Measurements from ENCODE around the gene RFX3. TPM values are rescaled to one million over a fixed set of nuclear protein-coding genes. Genes with fewer than 3 reads are reported as not detected.
A peak's percentile ranks its signal among the peaks of the same experiment; 100 is the strongest.

Gene RFX3
- total RNA-seq, 2 donors from 2014 or later, result 10.9 to 15.5 TPM

- Histone ChIP-seq H3K36me3 (no peaks in the 10 kb centered on the region), H3K4me1 (replicated peaks) (no peaks in the 10 kb centered on the region), H3K4me3 (no peak overlapping the region), H3K27me3 (replicated peaks; ENCODE audit: insufficient read depth) (no peaks in the 10 kb centered on the region), H3K27ac (peak overlapping the region in 1 of 2 donors; percentile 58), H3K9me3 (no peaks in the 10 kb centered on the region)
- intact Hi-C loops (cut with DNase I), result no loop called here
- WGBS, result 43% methylated on average over 3 of the region's 3 CpGs
- DNase-seq (ENCODE audit: low spot score), result peak; percentile 63
- TF ChIP-seq POLR2A (IDR thresholded peaks at IDR 0.05) (no peak), CTCF (IDR thresholded peaks at IDR 0.05) (peak; percentile 53 to 74 (median 62))
Observed at GRCh38 chr9:3240656-3241268, 285.0 kb downstream of the RFX3 start.

- TF ChIP-seq POLR2A (IDR thresholded peaks at IDR 0.05) (no peak), POLR2AphosphoS5 (IDR thresholded peaks at IDR 0.05) (peak; percentile 70), CTCF (IDR thresholded peaks at IDR 0.05) (no peak)
- Histone ChIP-seq H3K9me3 (no peaks in the 10 kb centered on the region), H3K27ac (peak overlapping the region in 1 of 2 donors; percentile 58), H3K4me1 (replicated peaks) (no peaks in the 10 kb centered on the region), H3K4me3 (no peak overlapping the region), H3K27me3 (replicated peaks; ENCODE audit: insufficient read depth) (no peaks in the 10 kb centered on the region), H3K36me3 (no peaks in the 10 kb centered on the region)
- WGBS, result 69% methylated on average over 4 of the region's 4 CpGs
- intact Hi-C loops (cut with DNase I), result no loop called here
- peak; percentile 77 for DNase-seq (ENCODE audit: low spot score)
Observed at GRCh38 chr9:3239240-3239639, 286.6 kb downstream of the RFX3 start.

GRCh38 chr9:3238236-3238635 lies 287.6 kb downstream of the RFX3 start:
- WGBS, result 89% methylated on average over 4 of the region's 4 CpGs
- Histone ChIP-seq H3K27me3 (replicated peaks; ENCODE audit: insufficient read depth) (no peaks in the 10 kb centered on the region), H3K36me3 (no peaks in the 10 kb centered on the region), H3K4me3 (no peak overlapping the region), H3K9me3 (no peaks in the 10 kb centered on the region), H3K27ac (no peak overlapping the region), H3K4me1 (replicated peaks) (no peaks in the 10 kb centered on the region)
- intact Hi-C loops (cut with DNase I), result no loop called here
- DNase-seq (ENCODE audit: low spot score), result no peak
- TF ChIP-seq POLR2AphosphoS5 (IDR thresholded peaks at IDR 0.05) (no peak), POLR2A (IDR thresholded peaks at IDR 0.05) (no peak), CTCF (IDR thresholded peaks at IDR 0.05) (no peak)

GRCh38 chr9:3237121-3237520 lies 288.7 kb downstream of the RFX3 start:
- no peak overlapping the region for H3K27ac ChIP-seq
- no peak for DNase-seq (ENCODE audit: low spot score)
- no peaks in the 10 kb centered on the region for H3K36me3 ChIP-seq
- H3K9me3 ChIP-seq, result no peaks in the 10 kb centered on the region
- H3K4me3 ChIP-seq, result no peak overlapping the region
- intact Hi-C loops (cut with DNase I), result no loop called here
- no peaks in the 10 kb centered on the region for H3K4me1 ChIP-seq (replicated peaks)
- no peaks in the 10 kb centered on the region for H3K27me3 ChIP-seq (replicated peaks; ENCODE audit: insufficient read depth)
- no peak for TF ChIP-seq POLR2A (IDR thresholded peaks at IDR 0.05)
- no peak for TF ChIP-seq POLR2AphosphoS5 (IDR thresholded peaks at IDR 0.05)
- no peak for TF ChIP-seq CTCF (IDR thresholded peaks at IDR 0.05)

- H3K4me3 ChIP-seq, result no peak overlapping the region
- no peak overlapping the region for H3K27ac ChIP-seq
- TF ChIP-seq POLR2AphosphoS5 (IDR thresholded peaks at IDR 0.05) (no peak), CTCF (IDR thresholded peaks at IDR 0.05) (no peak), POLR2A (IDR thresholded peaks at IDR 0.05) (no peak)
- intact Hi-C loops (cut with DNase I), result no loop called here
- no peaks in the 10 kb centered on the region for H3K9me3 ChIP-seq
- WGBS, result 100% methylated on average over 1 of the region's 1 CpG
- H3K27me3 ChIP-seq (replicated peaks; ENCODE audit: insufficient read depth), result no peaks in the 10 kb centered on the region
- H3K4me1 ChIP-seq (replicated peaks), result no peaks in the 10 kb centered on the region
- DNase-seq (ENCODE audit: low spot score), result no peak
- H3K36me3 ChIP-seq, result no peaks in the 10 kb centered on the region
Observed at GRCh38 chr9:3235497-3235896, 290.3 kb downstream of the RFX3 start.
